CD4-positive, alpha-beta T cell treated with Interleukin-15 for 1 hour (primary cell): ENCODE results near the gene RPS6KA6.
"Not testable (repeated sequence)": the region's sequence is repeated elsewhere in the genome, so short reads cannot be mapped to it uniquely, and the experiment has no call there.

Experiments used
- DNase-seq: peaks from one replicate; pipeline ENCODE4 v3.0.0-alpha.2; 2020

Gene RPS6KA6

GRCh38 chrX:84161641-84162040 lies 26.4 kb downstream of the RPS6KA6 start:
- no peak for DNase-seq

DNA sequence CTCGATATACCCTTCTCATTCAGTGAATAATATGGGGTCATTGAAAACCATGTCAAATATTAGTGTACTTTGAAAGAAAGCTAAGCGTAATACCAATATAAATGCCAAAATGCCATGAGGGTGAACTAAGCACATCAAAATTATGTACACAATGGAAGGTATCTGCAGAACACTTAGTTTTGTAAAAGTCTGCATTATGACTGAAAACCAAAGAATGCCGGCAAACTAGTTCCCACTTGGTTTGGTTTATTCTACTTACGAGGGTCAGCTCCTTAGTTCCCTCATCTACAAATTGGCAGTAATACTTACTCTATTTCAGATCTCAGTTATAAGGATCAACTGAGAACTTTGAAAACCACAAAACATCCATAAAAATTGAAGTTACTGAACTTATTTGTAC lies 27.3 kb downstream of the RPS6KA6 start:
- DNase-seq: no peak

DNA sequence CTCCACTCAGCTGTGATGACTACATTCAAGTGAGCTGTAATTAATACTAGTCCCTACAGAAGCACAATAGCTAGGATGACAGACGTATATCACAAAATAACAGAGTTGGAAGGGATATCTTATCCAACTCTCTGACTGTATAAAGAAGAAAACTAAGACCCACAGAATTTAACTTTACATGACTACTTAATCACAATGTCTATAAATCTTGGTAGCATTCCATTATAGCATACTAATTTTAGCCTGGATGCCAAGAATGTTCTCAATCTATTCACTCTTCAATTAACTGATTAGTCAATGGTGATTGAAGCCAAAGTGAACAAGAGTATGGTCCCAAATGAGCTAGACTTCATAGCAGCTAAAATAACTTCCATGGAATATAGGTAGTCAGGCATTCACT lies 31.2 kb downstream of the RPS6KA6 start:
- no peak for DNase-seq

GRCh38 chrX:84155938-84156337 lies 32.1 kb downstream of the RPS6KA6 start:
- no peak for DNase-seq

- DNase-seq: no peak
Observed at GRCh38 chrX:84153538-84153937, 34.5 kb downstream of the RPS6KA6 start.

GRCh38 chrX:84144991-84145390 lies 43.0 kb downstream of the RPS6KA6 start:
- no peak for DNase-seq

DNA sequence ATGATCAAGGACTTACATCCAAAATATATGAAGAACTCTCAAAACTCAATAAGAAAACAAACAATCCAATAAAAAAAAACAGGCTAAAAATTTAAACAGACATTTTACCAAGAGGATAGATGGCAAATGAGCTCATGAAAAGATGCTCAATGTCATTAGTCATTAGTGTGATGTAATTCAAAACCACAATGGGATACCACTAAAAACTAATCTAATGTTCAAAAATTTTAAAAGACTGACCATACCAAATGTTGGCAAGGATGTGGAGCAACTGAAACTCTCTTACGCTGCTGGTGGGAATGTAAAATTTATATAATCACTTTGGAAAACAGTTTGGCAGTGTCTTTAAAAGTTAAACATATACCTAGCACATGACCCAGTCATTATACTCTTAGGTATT lies 43.7 kb downstream of the RPS6KA6 start:
- DNase-seq: no peak

GRCh38 chrX:84133023-84133422 lies 55.0 kb downstream of the RPS6KA6 start:
- no peak for DNase-seq

DNA sequence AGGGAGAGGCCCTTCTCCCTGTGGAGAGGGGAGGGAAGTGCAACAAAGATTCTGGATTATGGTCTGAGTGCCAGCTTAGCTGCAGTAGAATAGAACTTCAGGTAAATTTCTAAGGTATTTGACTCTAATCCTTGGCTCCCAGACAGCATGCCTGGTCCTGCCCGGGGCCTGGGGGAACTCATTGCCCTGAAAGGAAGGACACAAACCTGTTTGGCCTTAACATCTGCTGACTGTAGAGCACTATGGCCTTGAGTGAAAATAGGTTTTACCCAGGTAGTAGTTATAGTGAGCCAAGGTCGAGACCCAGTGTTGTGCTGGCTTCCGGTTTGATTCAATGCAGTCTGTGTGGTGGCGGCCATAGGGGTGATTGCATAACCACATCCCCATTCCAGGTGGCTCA lies 64.4 kb downstream of the RPS6KA6 start:
- no peak for DNase-seq

DNA sequence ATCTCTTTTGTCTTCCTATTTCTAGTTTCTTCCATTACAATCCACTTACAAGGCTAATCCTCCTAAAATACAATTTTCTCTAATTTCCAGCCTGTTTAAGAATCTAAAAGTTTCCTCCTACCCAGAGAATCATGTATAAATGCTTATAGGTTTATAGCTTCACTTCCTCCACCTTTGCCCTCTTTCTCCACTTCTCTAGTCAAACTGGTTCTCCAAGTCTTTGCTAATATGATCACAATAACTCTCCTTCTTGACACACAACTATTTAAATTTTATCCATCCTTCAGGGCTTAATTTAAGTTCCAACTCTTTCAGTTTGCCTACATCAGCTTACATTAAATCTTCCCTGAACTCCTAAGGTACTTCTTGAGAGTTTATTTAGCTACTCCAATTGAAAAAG lies 69.2 kb downstream of the RPS6KA6 start:
- DNase-seq: no peak

DNA sequence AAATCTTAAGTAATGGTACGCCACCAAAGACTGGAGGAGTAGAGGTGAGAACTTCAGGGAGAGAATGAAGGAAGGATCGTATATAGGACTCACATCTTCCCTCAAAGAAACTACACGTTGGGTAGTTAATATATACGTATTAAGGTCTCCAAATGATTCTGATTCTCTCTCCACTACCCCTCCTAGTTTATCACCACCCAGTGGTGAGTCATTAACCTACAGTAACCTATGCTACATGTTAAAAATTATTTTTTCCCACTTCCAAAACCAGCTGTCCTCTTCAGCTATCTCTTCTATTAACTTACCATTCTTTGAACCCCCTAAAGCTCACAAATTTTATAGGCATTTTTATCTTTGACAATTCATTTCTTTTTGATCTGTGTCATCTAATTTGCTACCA lies 69.7 kb downstream of the RPS6KA6 start:
- no peak for DNase-seq

GRCh38 chrX:84108584-84108983 lies 79.4 kb downstream of the RPS6KA6 start:
- no peak for DNase-seq

DNA sequence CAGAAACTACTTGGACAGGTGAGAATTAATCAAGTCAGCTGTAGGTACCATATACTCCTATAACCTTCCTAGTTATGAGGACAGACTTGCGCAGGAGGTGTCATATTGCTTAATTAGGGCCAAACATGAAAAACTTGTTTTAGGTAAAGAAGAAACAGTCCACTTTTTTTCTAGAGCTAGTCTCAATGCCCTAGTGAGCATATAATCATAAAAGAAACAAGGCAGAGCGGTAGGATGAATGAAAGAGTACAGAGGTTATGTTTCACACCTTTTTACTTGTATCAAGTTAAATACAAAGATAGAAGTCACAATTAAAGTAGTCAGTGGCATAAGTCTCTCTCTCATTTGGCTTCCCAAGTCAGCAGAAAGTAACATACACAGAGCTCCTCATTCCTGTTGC lies 88.9 kb downstream of the RPS6KA6 start:
- no peak for DNase-seq

GRCh38 chrX:84079479-84080197 lies 108.4 kb downstream of the RPS6KA6 start:
- DNase-seq: not testable (repeated sequence)

DNA sequence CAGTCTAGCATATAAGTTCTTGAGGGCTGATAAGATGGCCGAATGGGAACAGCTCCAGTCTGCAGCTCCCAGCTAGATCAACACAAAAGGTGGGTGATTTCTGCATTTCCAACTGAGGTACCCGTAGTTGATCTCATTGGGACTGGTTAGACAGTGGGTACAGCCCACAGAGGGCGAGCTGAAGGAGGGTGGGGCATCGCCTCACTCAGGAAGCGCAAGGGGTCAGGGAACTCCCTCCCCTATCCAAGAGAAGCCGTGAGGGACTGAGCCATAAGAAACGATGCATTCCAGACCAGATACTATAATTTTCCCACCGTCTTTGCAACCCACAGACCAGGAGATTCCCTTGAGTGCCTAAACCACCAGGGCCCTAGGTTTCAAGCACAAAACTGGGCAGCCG lies 109.0 kb downstream of the RPS6KA6 start:
- no peak for DNase-seq

DNA sequence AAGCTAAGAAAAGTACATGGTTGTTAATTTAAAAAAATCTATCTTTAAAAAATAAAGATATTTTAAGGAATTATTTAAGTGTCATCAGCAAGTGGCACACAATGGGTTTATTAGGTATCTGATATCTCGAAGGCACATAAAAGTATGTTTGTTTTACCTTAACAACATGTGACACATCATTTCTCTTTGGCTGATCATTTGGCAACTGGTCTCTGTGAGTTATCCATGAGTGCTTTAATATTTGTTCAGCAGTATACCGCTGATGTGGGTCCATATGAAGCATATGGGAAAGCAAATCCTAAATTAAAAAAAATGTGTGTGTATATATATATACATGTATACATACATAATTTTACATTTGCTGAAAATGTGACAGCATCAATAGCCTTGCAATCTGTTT lies 123.2 kb downstream of the RPS6KA6 start:
- DNase-seq: no peak

DNA sequence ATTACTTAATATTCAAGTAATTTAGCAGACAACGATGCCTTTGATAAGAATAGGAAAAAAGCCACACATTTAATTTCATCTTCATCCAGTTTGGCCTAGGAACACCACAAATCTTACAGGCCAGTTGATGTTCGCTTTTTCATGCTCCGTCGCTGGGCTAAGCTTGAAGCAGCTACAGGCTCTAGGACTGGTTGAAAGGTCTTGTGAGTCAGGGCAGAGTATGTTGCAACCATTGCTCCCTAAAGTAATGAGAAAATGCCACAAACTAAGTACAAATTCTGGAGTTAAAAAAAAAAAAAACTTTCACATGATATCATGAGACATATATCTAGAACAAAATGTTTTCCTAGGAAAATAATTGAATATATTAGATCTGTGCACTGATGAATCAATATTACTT lies 123.8 kb downstream of the RPS6KA6 start:
- no peak for DNase-seq

DNA sequence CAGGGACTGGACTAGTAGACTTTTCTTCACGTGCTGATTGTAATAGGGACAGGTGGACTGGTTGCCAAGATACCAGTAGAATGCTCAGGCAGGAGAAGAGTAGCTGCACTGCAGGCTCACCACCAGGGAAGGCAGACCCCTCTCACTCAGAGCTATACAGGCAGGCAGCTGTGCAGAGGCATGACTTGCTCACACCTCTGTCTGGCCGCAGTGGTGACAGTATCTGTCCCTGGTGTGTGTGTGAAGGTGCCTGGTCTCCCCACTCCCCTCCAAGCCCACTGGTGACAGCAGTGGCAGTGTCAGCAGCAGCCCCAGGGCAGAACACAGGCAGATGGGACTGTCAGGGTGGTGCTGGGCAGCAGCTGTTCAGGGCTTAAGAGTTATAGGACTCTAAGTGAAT lies 140.7 kb downstream of the RPS6KA6 start:
- no peak for DNase-seq

- no peak for DNase-seq
Observed at GRCh38 chrX:84046403-84046984, 141.5 kb downstream of the RPS6KA6 start.

DNA sequence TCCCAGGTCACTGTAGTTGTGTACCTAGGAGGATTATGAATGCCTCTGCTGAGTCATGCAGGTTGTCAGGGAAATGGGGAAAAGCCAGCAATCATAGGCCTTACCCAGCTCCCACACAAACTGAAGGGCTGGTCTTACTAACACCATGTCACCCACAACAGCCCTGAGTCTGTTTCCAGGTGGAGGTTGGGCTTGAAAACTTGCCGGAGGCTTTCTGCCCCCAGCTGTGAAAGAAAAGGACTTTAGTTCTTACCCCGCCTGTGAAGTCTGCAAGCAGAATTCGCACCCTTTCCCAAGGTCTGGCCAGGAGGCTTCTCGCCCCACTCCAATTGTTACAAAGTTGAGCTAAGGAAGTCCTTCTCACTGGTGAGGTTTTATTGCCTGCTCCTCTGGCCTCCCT lies 143.9 kb downstream of the RPS6KA6 start:
- DNase-seq: no peak
